ENCODE data around the gene COLEC12.
"Not testable (repeated sequence)": the region's sequence is repeated elsewhere in the genome, so short reads cannot be mapped to it uniquely, and the experiment has no call there.

The COLEC12 gene

GRCh38 chr18:336713-337112, 163.8 kb downstream of the COLEC12 start:
- FAIRE-seq (no peak), DNase-seq (ENCODE audit: extremely low spot score, insufficient read length, low read depth) (no peak)

- DNase-seq (ENCODE audit: extremely low spot score, insufficient read length, low read depth) (no peak), FAIRE-seq (no peak)
Measured at GRCh38 chr18:335733-336132, 164.8 kb downstream of the COLEC12 start.

GRCh38 chr18:334575-335132, 165.8 kb downstream of the COLEC12 start:
- FAIRE-seq (no peak), DNase-seq (ENCODE audit: extremely low spot score, insufficient read length, low read depth) (no peak)

- no peak for FAIRE-seq
- DNase-seq (ENCODE audit: extremely low spot score, insufficient read length, low read depth): no peak
Measured at GRCh38 chr18:332721-333510, 167.6 kb downstream of the COLEC12 start.

GRCh38 chr18:332007-332406, 168.5 kb downstream of the COLEC12 start:
- no peak for DNase-seq (ENCODE audit: extremely low spot score, insufficient read length, low read depth)
- FAIRE-seq: no peak

- DNase-seq (ENCODE audit: extremely low spot score, insufficient read length, low read depth) (no peak), FAIRE-seq (no peak)
Measured at GRCh38 chr18:331221-331821, 169.2 kb downstream of the COLEC12 start.

- FAIRE-seq (no peak), DNase-seq (ENCODE audit: extremely low spot score, insufficient read length, low read depth) (no peak)
Measured at GRCh38 chr18:328928-329327, 171.6 kb downstream of the COLEC12 start.

- FAIRE-seq: no peak
Measured at GRCh38 chr18:326846-327245, 173.7 kb downstream of the COLEC12 start.

GRCh38 chr18:323253-323622, 177.3 kb downstream of the COLEC12 start:
- DNase-seq (ENCODE audit: extremely low spot score, insufficient read length, low read depth) (no peak), FAIRE-seq (no peak)

More at GRCh38 chr18:326846-327245, 173.7 kb downstream of the COLEC12 start:
- no peak for DNase-seq (ENCODE audit: extremely low spot score, insufficient read length, low read depth)

- FAIRE-seq: no peak
Measured at GRCh38 chr18:321865-322467, 178.5 kb downstream of the COLEC12 start.

GRCh38 chr18:320155-320554, 180.3 kb downstream of the COLEC12 start:
- no peak for FAIRE-seq
- no peak for DNase-seq (ENCODE audit: extremely low spot score, insufficient read length, low read depth)

More at GRCh38 chr18:321865-322467, 178.5 kb downstream of the COLEC12 start:
- DNase-seq (ENCODE audit: extremely low spot score, insufficient read length, low read depth): no peak

GRCh38 chr18:319720-320119, 180.8 kb downstream of the COLEC12 start:
- FAIRE-seq: no peak

GRCh38 chr18:318791-319291, 181.7 kb downstream of the COLEC12 start:
- DNase-seq (ENCODE audit: extremely low spot score, insufficient read length, low read depth) (no peak), FAIRE-seq (no peak)

More at GRCh38 chr18:319720-320119, 180.8 kb downstream of the COLEC12 start:
- no peak for DNase-seq (ENCODE audit: extremely low spot score, insufficient read length, low read depth)

- FAIRE-seq (no peak), DNase-seq (ENCODE audit: extremely low spot score, insufficient read length, low read depth) (no peak)
Measured at GRCh38 chr18:317618-318017, 182.9 kb downstream of the COLEC12 start.

GRCh38 chr18:316393-316792, 184.1 kb downstream of the COLEC12 start:
- no peak for FAIRE-seq
- DNase-seq (ENCODE audit: extremely low spot score, insufficient read length, low read depth): no peak

- FAIRE-seq (no peak), DNase-seq (ENCODE audit: extremely low spot score, insufficient read length, low read depth) (no peak)
Measured at GRCh38 chr18:313931-314330, 186.6 kb downstream of the COLEC12 start.

- no peak for DNase-seq (ENCODE audit: extremely low spot score, insufficient read length, low read depth)
- FAIRE-seq: no peak
Measured at GRCh38 chr18:312415-312814, 188.1 kb downstream of the COLEC12 start.

- DNase-seq (ENCODE audit: extremely low spot score, insufficient read length, low read depth) (no peak), FAIRE-seq (no peak)
Measured at GRCh38 chr18:310042-310441, 190.5 kb downstream of the COLEC12 start.

- not testable (repeated sequence) for FAIRE-seq
Measured at GRCh38 chr18:308086-308485, 192.4 kb downstream of the COLEC12 start.

GRCh38 chr18:306608-307255, 193.8 kb downstream of the COLEC12 start:
- FAIRE-seq: no peak

More at GRCh38 chr18:308086-308485, 192.4 kb downstream of the COLEC12 start:
- DNase-seq (ENCODE audit: extremely low spot score, insufficient read length, low read depth): not testable (repeated sequence)

More at GRCh38 chr18:306608-307255, 193.8 kb downstream of the COLEC12 start:
- DNase-seq (ENCODE audit: extremely low spot score, insufficient read length, low read depth): no peak
